GM12878 (cell line): Measurements from ENCODE around the gene GJA1. TPM values are rescaled to one million over a fixed set of nuclear protein-coding genes. Genes with fewer than 3 reads are reported as not detected.

ENCODE experiments used
- ATAC-seq: fragments of 200-7000 bp; cut with Tn5 transposase; 3 replicates; pipeline ENCODE4 v1.9.1; 2020; ENCODE audit warnings: mild to moderate bottlenecking, moderate library complexity
- BruUV-seq: library from RNA; stranded (reverse); fragments of 400-500 nt; replicated peaks from 2 replicates; lab custom pipeline; 2021; lab: Mats Ljungman, UMichigan
- CTCF ChIA-PET: fragments of 300-600 bp; sonication (Branson Sonifier 250); formaldehyde crosslinking; extraction: SDS; loops from one replicate; lab custom pipeline; 2021; ENCODE audit warnings: inconsistent platforms; lab: Yijun Ruan, JAX
- POLR2A ChIA-PET: fragments of 350-600 bp; formaldehyde crosslinking; extraction: SDS; loops from one replicate; lab custom pipeline; 2021; ENCODE audit warnings: inconsistent platforms; lab: Charles Lee
- RAD21 ChIA-PET: fragments of 300-600 bp; sonication (Branson Sonifier 250); formaldehyde crosslinking; loops from one replicate; lab custom pipeline; 2023; ENCODE audit warnings: antibody characterized with exemption; ENCODE audit not compliant: unreplicated experiment; lab: Charles Lee
- SMC1A ChIA-PET: fragments of 300-600 bp; sonication (Branson Sonifier 250); formaldehyde crosslinking; loops from one replicate; lab custom pipeline; 2023; ENCODE audit not compliant: unreplicated experiment, uncharacterized antibody; lab: Charles Lee
- DNase-seq: peaks from one replicate; pipeline ENCODE4 v3.0.0-alpha.2; 2011; ENCODE audit warnings: low read depth, low spot score
- FAIRE-seq: peaks from 3 replicates; lab custom pipeline; 2011; peaks lifted over from hg19 to GRCh38; lab: Jason Lieb, UNC
- H2AFZ ChIP-seq: 2 replicates; pipeline ENCODE4 v1.6.0; 2011; ENCODE audit warnings: low read depth, low read length, control low read depth; ENCODE audit not compliant: control insufficient read depth
- H3K27ac ChIP-seq: 2 replicates; pipeline ENCODE4 v1.5.1; 2011; ENCODE audit warnings: control low read depth; ENCODE audit not compliant: control insufficient read depth, insufficient read depth
- H3K27me3 ChIP-seq, 2 experiments: replicated peaks in 1 of 2; 2 replicates each; pipeline versions ENCODE4 v1.6.0 to v1.6.1; 2011; ENCODE audit warnings: low read length in 1 of 2; ENCODE audit not compliant: control insufficient read depth in 2 of 2, insufficient read depth in 2 of 2
- H3K36me3 ChIP-seq, 2 experiments: 2 replicates each; pipeline ENCODE4 v1.5.1; 2011; ENCODE audit warnings: low read length in 1 of 2; ENCODE audit not compliant: control insufficient read depth in 2 of 2, insufficient read depth in 2 of 2
- H3K4me1 ChIP-seq: 2 replicates; pipeline ENCODE4 v1.6.1; 2011; ENCODE audit warnings: mild to moderate bottlenecking, low read length, moderate library complexity, mixed read lengths; ENCODE audit not compliant: control insufficient read depth, insufficient read depth
- H3K4me2 ChIP-seq: 2 replicates; pipeline ENCODE4 v1.6.0; 2011; ENCODE audit warnings: control low read depth; ENCODE audit not compliant: control insufficient read depth, insufficient read depth
- H3K4me3 ChIP-seq: fragments of 200-600 bp; sonication (generic); 2 replicates; pipeline ENCODE4 v1.5.1; 2016
- H3K79me2 ChIP-seq: 2 replicates; pipeline ENCODE4 v1.6.0; 2011; ENCODE audit warnings: low read length; ENCODE audit not compliant: control insufficient read depth, insufficient read depth
- H3K9ac ChIP-seq: 2 replicates; pipeline ENCODE4 v1.8.0; 2011; ENCODE audit warnings: low read length, control low read depth, mixed read lengths; ENCODE audit not compliant: control insufficient read depth, insufficient read depth
- H3K9me3 ChIP-seq: replicated peaks from 3 replicates; pipeline ENCODE4 v1.5.1; 2011; ENCODE audit warnings: mild to moderate bottlenecking, low read length; ENCODE audit not compliant: control insufficient read depth, insufficient read depth
- H4K20me1 ChIP-seq: 2 replicates; pipeline ENCODE4 v1.6.0; 2011; ENCODE audit not compliant: control insufficient read depth, insufficient read depth
- CBFB ChIP-seq: IDR thresholded peaks from 2 replicates; pipeline ENCODE4 v1.6.1; 2016; ENCODE audit warnings: antibody characterized with exemption, low read depth
- CBX3 ChIP-seq: fragments of 200-600 bp; sonication (generic); IDR thresholded peaks from 2 replicates; pipeline ENCODE4 v1.6.1; 2016; ENCODE audit warnings: low read depth, borderline replicate concordance
- CEBPB ChIP-seq, 2 experiments: fragments of 150-350 bp in 1 of 2; IDR thresholded peaks; 2 replicates each; pipeline ENCODE4 v1.6.1; 2012 to 2014; ENCODE audit warnings: low read depth in 2 of 2, low read length in 2 of 2, borderline replicate concordance in 1 of 2, inconsistent platforms in 1 of 2
- CEBPZ ChIP-seq: fragments of 150-350 bp; IDR thresholded peaks from 2 replicates; pipeline ENCODE4 v1.6.1; 2016; ENCODE audit warnings: low read depth, low read length
- EED ChIP-seq: sonication (generic); IDR thresholded peaks from 2 replicates; pipeline ENCODE4 v1.6.1; 2016; ENCODE audit warnings: antibody characterized with exemption, low read depth
- EGR1 ChIP-seq, 2 experiments: IDR thresholded peaks; 1 replicate in 1 of 2; 2 replicates in 1 of 2; pipeline ENCODE4 v1.6.1; 2011 to 2012; ENCODE audit warnings: low read depth in 2 of 2, low read length in 2 of 2, borderline replicate concordance in 1 of 2, mild to moderate bottlenecking in 1 of 2, moderate library complexity in 1 of 2
- NFXL1 ChIP-seq: fragments of 450-650 bp; IDR thresholded peaks from 2 replicates; pipeline ENCODE4 v1.6.1; 2017; ENCODE audit warnings: antibody characterized with exemption, mild to moderate bottlenecking, borderline replicate concordance
- NFYB ChIP-seq: IDR thresholded peaks from 2 replicates; pipeline ENCODE4 v1.6.1; 2011; ENCODE audit warnings: low read depth, mild to moderate bottlenecking, low read length, improper control_type of control experiment, moderate library complexity; ENCODE audit not compliant: insufficient read depth
- RAD51 ChIP-seq: fragments of 450-650 bp; IDR thresholded peaks from 2 replicates; pipeline ENCODE4 v1.6.1; 2016; ENCODE audit warnings: moderate library complexity, mild to moderate bottlenecking, inconsistent platforms
- STAT3 ChIP-seq: IDR thresholded peaks from 2 replicates; pipeline ENCODE4 v1.6.1; 2011; ENCODE audit warnings: low read depth, low read length, improper control_type of control experiment
- TAF1 ChIP-seq: IDR thresholded peaks from 2 replicates; pipeline ENCODE4 v1.6.1; 2011; ENCODE audit warnings: mild to moderate bottlenecking, low read depth, low read length, borderline replicate concordance
- ZNF24 ChIP-seq: fragments of 450-650 bp; IDR thresholded peaks from 2 replicates; pipeline ENCODE4 v1.6.1; 2017; ENCODE audit warnings: antibody characterized with exemption, mild to moderate bottlenecking
- WGBS: methylation state at CpG from one replicate; pipeline ENCODE4 v1.1.6; 2016; ENCODE audit warnings: low lambda C conversion rate; ENCODE audit not compliant: insufficient replicate concordance, insufficient coverage; ENCODE audit errors: missing lambda C conversion rate; 5-methylcytosine and 5-hydroxymethylcytosine counted together
- in situ Hi-C: fragments of 300-500 bp; cut with MboI; formaldehyde crosslinking; loops from 9 replicates; pipeline ENCODE4 v1.14.3; 2018; ENCODE audit warnings: mixed read lengths
- intact Hi-C: fragments of 100-400 bp; cut with micrococcal nuclease; formaldehyde crosslinking; loops from one replicate; pipeline ENCODE4 v1.14.2; 2022; ENCODE audit not compliant: unreplicated experiment
- polyA plus RNA-seq, 11 experiments: library from polyadenylated mRNA; depleted of rRNA in 4 of 11; unstranded in 6 of 11; stranded (reverse) in 5 of 11; fragments of >200 nt; fragmentation: Nextera tagmentation in 4 of 11; fragmentation: Illumina TruSeq in 1 of 11; extraction: Ambion mirVana in 4 of 11; extraction: Trizol in 1 of 11; gene quantifications; 1 replicate in 1 of 11; 2 replicates in 10 of 11; pipeline versions ENCODE4 v1.2.1 to v1.2.3, GENCODE V29; 2011 to 2016; ENCODE audit warnings: inconsistent platforms in 2 of 11, missing spikeins in 2 of 11, low read depth in 1 of 11
- total RNA-seq, 4 experiments: library from RNA; depleted of rRNA in 3 of 4; stranded (reverse); fragments of >200 nt in 3 of 4; fragmentation: Illumina TruSeq in 1 of 4; extraction: Trizol in 1 of 4; gene quantifications; 2 replicates each; pipeline versions ENCODE4 v1.2.1 to v1.2.3, GENCODE V29; 2013 to 2021

Gene GJA1
- total and polyA plus RNA-seq, 10 of the 15 experiments (the other 5 are each of a cell fraction or from before 2014, with no cell fraction given), result 0.11 to 0.69 (median 0.11) TPM; not detected in 7

DNA sequence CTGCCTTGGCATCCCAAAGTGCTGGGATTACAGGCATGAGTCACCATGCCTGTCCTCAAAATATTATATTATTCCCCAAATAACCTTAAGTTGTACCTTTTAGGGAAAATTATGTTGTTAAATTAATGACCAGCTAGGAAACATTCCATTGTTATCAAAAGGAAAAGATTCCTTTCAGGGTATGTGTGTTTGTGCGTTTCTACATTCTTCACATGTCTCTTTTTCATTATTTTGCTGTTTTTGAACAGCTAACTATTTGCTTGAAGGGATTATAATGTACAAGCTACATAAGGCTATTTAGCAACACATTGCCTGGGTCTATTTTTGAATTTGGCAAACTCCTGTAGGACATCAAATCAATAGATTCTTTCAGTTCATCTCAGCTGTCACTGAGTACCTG, 57.1 kb downstream of the GJA1 start:
- H3K4me2 ChIP-seq, result no peak overlapping the region
- TF ChIP-seq CBX3 (no peak), CBFB (no peak), ZNF24 (no peak), TAF1 (no peak), NFXL1 (no peak)
- POLR2A ChIA-PET, result no interaction called here

DNA sequence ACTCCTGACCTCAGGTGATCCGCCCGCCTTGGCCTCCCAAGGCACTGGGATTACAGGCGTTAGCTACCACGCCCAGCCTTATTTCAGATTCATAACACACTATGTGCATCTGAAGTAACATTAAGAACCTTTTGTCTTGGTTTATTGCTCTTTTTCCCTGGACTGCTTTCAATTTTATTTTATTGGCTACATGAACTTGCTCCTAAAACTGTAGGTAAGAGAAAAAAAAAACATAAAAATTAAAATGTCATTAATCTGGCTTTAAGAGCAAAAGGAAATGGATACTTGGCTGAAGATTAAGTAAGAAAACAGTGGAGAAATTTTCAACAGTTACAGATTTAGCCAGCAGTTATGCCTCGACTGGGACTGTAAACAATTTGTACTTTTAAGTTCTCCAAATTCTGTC, 62.5 kb downstream of the GJA1 start:
- 39% methylated on average over 5 of the region's 5 CpGs for WGBS
- SMC1A ChIA-PET, result no interaction called here
- CTCF ChIA-PET, result no interaction called here
- no peak overlapping the region for H3K4me3 ChIP-seq
- ATAC-seq, result no peak
- no peaks in the 10 kb centered on the region for H3K9me3 ChIP-seq
- in situ Hi-C loops (no loop called here), intact Hi-C loops (no loop called here)
- no peak overlapping the region for H3K27ac ChIP-seq
- H3K79me2 ChIP-seq, result no peaks in the 10 kb centered on the region
- H3K36me3 ChIP-seq, result no peaks in the 10 kb centered on the region
- no peaks in the 10 kb centered on the region for H4K20me1 ChIP-seq
- H3K4me1 ChIP-seq, result no peaks in the 10 kb centered on the region
- RAD21 ChIA-PET, result no interaction called here
- TF ChIP-seq RAD51 (no peak), EED (no peak), STAT3 (no peak), CEBPZ (no peak), CEBPB (IDR thresholded peaks at IDR 0.05; ENCODE audit: borderline replicate concordance in 1 of 2, low read depth in 2 of 2, low read length in 2 of 2) (no peak), NFYB (no peak), EGR1 (IDR thresholded peaks at IDR 0.05; ENCODE audit: borderline replicate concordance in 1 of 2, low read depth in 2 of 2, low read length in 2 of 2) (no peak)
- POLR2A ChIA-PET, result no interaction called here
- H3K27me3 ChIP-seq, result no peaks in the 10 kb centered on the region
- no peak for FAIRE-seq
- no peak overlapping the region for H3K9ac ChIP-seq
- no peak for DNase-seq
- no TSS peak for BruUV-seq
- H2AFZ ChIP-seq, result no peak overlapping the region
- H3K4me2 ChIP-seq, result no peak overlapping the region

More for the DNA sequence above, 57.1 kb downstream of the GJA1 start:
- Histone ChIP-seq H4K20me1 (no peaks in the 10 kb centered on the region), H2AFZ (no peak overlapping the region), H3K27me3 (no peaks in the 10 kb centered on the region), H3K4me1 (no peaks in the 10 kb centered on the region), H3K79me2 (no peaks in the 10 kb centered on the region), H3K27ac (no peak overlapping the region), H3K4me3 (no peak overlapping the region), H3K36me3 (no peaks in the 10 kb centered on the region), H3K9me3 (no peaks in the 10 kb centered on the region), H3K9ac (no peak overlapping the region)
- DNase-seq (no peak), FAIRE-seq (no peak), ATAC-seq (no peak)
- RAD21 ChIA-PET, result no interaction called here
- in situ Hi-C loops, result no loop called here
- intact Hi-C loops, result no loop called here
- 76% methylated on average over 1 of the region's 1 CpG for WGBS
- CTCF ChIA-PET, result interaction anchor here (1.3 kb wide), 1 partner anchor 356 kb away, joined by 5 read pairs; no protein-coding TSS in a partner anchor
- BruUV-seq, result no TSS peak
- SMC1A ChIA-PET, result no interaction called here
